Gastroesophageal sphincter (tissue), 4 donors: ENCODE results near the gene LILRA2. TPM values are rescaled to one million over a fixed set of nuclear protein-coding genes. Genes with fewer than 3 reads are reported as not detected.

Experiments
- ATAC-seq: fragments of 150-250 bp; one replicate; pipeline ENCODE4 v1.9.1; 2016; ENCODE audit warnings: mild to moderate bottlenecking, moderate library complexity
- H3K27ac ChIP-seq, 4 donors: fragments of 200-600 bp; sonication (generic) in 3 of 4; 1 replicate in 3 of 4; 2 replicates in 1 of 4; pipeline ENCODE4 v1.5.1; 2016 to 2019
- H3K27me3 ChIP-seq: fragments of 200-600 bp; sonication (generic); one replicate; pipeline ENCODE4 v1.5.1; 2019
- H3K36me3 ChIP-seq, 2 donors: fragments of 200-600 bp; sonication (generic); one replicate each; pipeline ENCODE4 v1.5.1; 2019; ENCODE audit warnings: control low read depth in 1 of 2
- H3K4me1 ChIP-seq, 3 donors: fragments of 200-600 bp; sonication (generic); 1 replicate in 2 of 3; 2 replicates in 1 of 3; pipeline ENCODE4 v1.5.1; 2016 to 2019; ENCODE audit warnings: control low read depth in 2 of 3
- H3K4me3 ChIP-seq, 2 donors: fragments of 200-600 bp; sonication (generic); one replicate each; pipeline ENCODE4 v1.5.1; 2019; ENCODE audit warnings: mild to moderate bottlenecking in 1 of 2, moderate library complexity in 1 of 2
- H3K9me3 ChIP-seq, 3 donors: fragments of 200-600 bp; sonication (generic); one replicate each; pipeline ENCODE4 v1.5.1; 2017 to 2019; ENCODE audit warnings: control low read depth in 2 of 3
- CTCF ChIP-seq, 4 experiments: fragments of 200-600 bp in 2 of 4; fragments of 450-650 bp in 2 of 4; sonication (generic) in 1 of 4; IDR thresholded peaks; one replicate each; pipeline ENCODE4 v1.5.1; 2017 to 2019; ENCODE audit warnings: antibody characterized with exemption in 4 of 4, mild to moderate bottlenecking in 2 of 4, moderate library complexity in 2 of 4
- EP300 ChIP-seq: sonication (generic); formaldehyde crosslinking; IDR thresholded peaks from one replicate; pipeline ENCODE4 v1.6.1; 2017; ENCODE audit warnings: antibody characterized with exemption, mild to moderate bottlenecking
- POLR2A ChIP-seq, 2 donors: fragments of 450-650 bp; IDR thresholded peaks; one replicate each; pipeline ENCODE4 v1.6.1; 2017; ENCODE audit warnings: antibody characterized with exemption in 2 of 2, mild to moderate bottlenecking in 2 of 2, moderate library complexity in 1 of 2
- POLR2AphosphoS5 ChIP-seq: sonication (generic); formaldehyde crosslinking; IDR thresholded peaks from one replicate; pipeline ENCODE4 v1.6.1; 2017; ENCODE audit warnings: antibody characterized with exemption
- WGBS, 2 donors: methylation state at CpG; one replicate each; pipeline ENCODE4 v1.1.5; 2018; ENCODE audit warnings: low coverage in 1 of 2; 5-methylcytosine and 5-hydroxymethylcytosine counted together
- total RNA-seq, 4 donors: library from RNA; depleted of rRNA; stranded (reverse); fragments of >200 nt; gene quantifications; one replicate each; pipeline ENCODE4 v1.1.0, GENCODE V29; 2016

The LILRA2 gene
- total RNA-seq, 4 donors from 2014 or later: 0.47 to 2.4 (median 1.5) TPM

- no peaks in the 10 kb centered on the region for H3K36me3 ChIP-seq
- no peak for ATAC-seq
- WGBS, 2 donors: 79 to 80% methylated on average over 1 to 4 of the region's 8 CpGs
- H3K4me3 ChIP-seq: no peak overlapping the region
- H3K27ac ChIP-seq: no peak overlapping the region
- no peaks in the 10 kb centered on the region for H3K4me1 ChIP-seq
- TF ChIP-seq EP300 (no peak), CTCF (IDR thresholded peaks at IDR 0.05) (no peak)
- H3K27me3 ChIP-seq: peaks cover 59% of the 10 kb centered on the region
- H3K9me3 ChIP-seq: no peaks in the 10 kb centered on the region
These were observed 40.1 kb upstream of the LILRA2 start for GRCh38 chr19:54533476-54533875.

- 20 to 90% methylated on average over 1 to 2 of the region's 8 CpGs for WGBS, 2 donors
- Histone ChIP-seq H3K27me3 (peaks cover 52% of the 10 kb centered on the region), H3K36me3 (no peaks in the 10 kb centered on the region), H3K27ac (no peak overlapping the region), H3K4me1 (no peaks in the 10 kb centered on the region), H3K9me3 (no peaks in the 10 kb centered on the region), H3K4me3 (no peak overlapping the region)
- TF ChIP-seq EP300: no peak
- TF ChIP-seq POLR2AphosphoS5: no peak
- no peak for TF ChIP-seq CTCF (IDR thresholded peaks at IDR 0.05)
- TF ChIP-seq POLR2A (IDR thresholded peaks at IDR 0.05): no peak
- no peak for ATAC-seq
These were observed 39.4 kb upstream of the LILRA2 start for GRCh38 chr19:54534156-54534555.

GRCh38 chr19:54535601-54536000, 38.0 kb upstream of the LILRA2 start:
- Histone ChIP-seq H3K36me3 (no peaks in the 10 kb centered on the region), H3K27ac (no peak overlapping the region), H3K27me3 (peaks cover 47% of the 10 kb centered on the region), H3K4me3 (no peak overlapping the region), H3K9me3 (no peaks in the 10 kb centered on the region), H3K4me1 (no peaks in the 10 kb centered on the region)
- ATAC-seq: no peak
- 70 to 79% methylated on average over 2 to 5 of the region's 9 CpGs for whole genome bisulfite sequencing, 2 donors
- TF ChIP-seq EP300 (no peak), POLR2AphosphoS5 (no peak), CTCF (IDR thresholded peaks at IDR 0.05) (no peak), POLR2A (IDR thresholded peaks at IDR 0.05) (no peak)

DNA sequence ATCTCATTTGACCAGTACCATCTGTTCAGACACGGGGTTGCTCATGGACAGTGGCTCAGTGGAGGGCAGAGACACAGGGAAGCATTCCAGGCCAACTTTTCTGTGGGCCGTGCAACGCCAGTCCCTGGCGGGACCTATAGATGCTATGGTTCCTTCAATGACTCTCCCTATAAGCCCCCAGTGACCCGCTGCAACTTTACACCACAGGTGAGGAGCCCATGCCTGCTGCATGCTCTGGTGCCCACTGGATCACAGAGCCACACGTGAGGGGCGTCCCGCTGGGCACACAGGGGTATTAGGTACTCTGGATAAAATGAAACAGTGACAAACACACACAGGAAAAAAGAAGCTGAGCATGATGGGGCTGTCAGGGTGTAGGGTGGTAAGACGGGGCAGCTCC, 36.6 kb upstream of the LILRA2 start:
- H3K27ac ChIP-seq: no peak overlapping the region
- no peaks in the 10 kb centered on the region for H3K36me3 ChIP-seq
- no peaks in the 10 kb centered on the region for H3K4me1 ChIP-seq
- no peak overlapping the region for H3K4me3 ChIP-seq
- ATAC-seq: no peak
- TF ChIP-seq EP300 (no peak), POLR2A (IDR thresholded peaks at IDR 0.05) (no peak), CTCF (IDR thresholded peaks at IDR 0.05) (no peak), POLR2AphosphoS5 (no peak)
- no peaks in the 10 kb centered on the region for H3K9me3 ChIP-seq
- H3K27me3 ChIP-seq: peaks cover 54% of the 10 kb centered on the region
- 60 to 77% methylated on average over 1 to 5 of the region's 9 CpGs for WGBS, 2 donors

GRCh38 chr19:54541712-54542111, 31.9 kb upstream of the LILRA2 start:
- 25 to 36% methylated on average over 1 to 2 of the region's 2 CpGs for WGBS, 2 donors
- no peaks in the 10 kb centered on the region for H3K9me3 ChIP-seq
- no peak for ATAC-seq
- H3K36me3 ChIP-seq: no peaks in the 10 kb centered on the region
- H3K4me3 ChIP-seq: no peak overlapping the region
- H3K4me1 ChIP-seq: no peaks in the 10 kb centered on the region
- H3K27me3 ChIP-seq: peaks cover 18% of the 10 kb centered on the region
- H3K27ac ChIP-seq: no peak overlapping the region
- TF ChIP-seq CTCF (IDR thresholded peaks at IDR 0.05) (no peak), EP300 (no peak), POLR2AphosphoS5 (no peak), POLR2A (IDR thresholded peaks at IDR 0.05) (no peak)
